GM21737 (cell line): ENCODE measurements around the gene BCAS3.
"Not testable (repeated sequence)": the region's sequence is repeated elsewhere in the genome, so short reads cannot be mapped to it uniquely, and the experiment has no call there.

ENCODE experiments used
- ATAC-seq: cut with Tn5 transposase; IDR thresholded peaks from one replicate; pipeline ENCODE4 v1.9.1; 2021; ENCODE audit warnings: mild to moderate bottlenecking, moderate library complexity; ENCODE audit not compliant: unreplicated experiment

The BCAS3 gene

DNA sequence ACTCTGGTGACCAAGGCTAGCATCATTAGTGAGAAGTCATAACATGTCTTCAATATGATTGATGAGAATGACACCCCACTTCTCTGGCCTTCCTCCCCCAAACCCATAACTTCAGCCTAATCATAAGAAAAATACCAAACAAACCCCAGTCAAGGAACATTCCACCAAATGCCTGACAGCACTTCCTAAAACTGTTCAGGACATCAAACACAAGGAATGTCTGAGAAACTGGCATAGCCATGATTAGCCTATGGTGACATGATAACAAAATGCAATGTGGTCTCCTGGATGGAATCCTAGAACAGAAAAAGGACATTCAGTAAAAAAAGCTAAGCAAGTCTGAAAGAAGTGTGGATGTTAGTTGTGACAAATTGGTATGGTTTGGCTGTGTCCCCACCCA, 749.9 kb downstream of the BCAS3 start:
- no peak for ATAC-seq

DNA sequence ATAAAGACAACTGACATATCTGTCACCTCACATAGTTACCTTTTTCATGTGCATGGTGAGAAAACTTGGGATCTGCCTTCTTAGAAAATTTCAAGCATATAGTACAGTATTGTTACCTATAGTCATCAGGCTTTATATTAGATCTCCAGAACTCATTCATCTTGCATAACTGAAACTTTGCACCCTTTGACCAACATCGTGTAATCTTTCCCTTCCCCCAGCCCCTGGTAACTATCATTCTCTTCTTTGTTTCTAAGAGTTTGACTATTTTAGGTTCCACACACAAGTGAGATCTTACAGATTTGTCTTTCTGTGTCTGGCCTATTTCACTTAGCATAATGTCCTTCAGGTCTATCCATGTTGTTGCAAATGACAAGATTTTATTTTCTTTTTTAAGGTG, 751.6 kb downstream of the BCAS3 start:
- no peak for ATAC-seq

- not testable (repeated sequence) for ATAC-seq
Observed at GRCh38 chr17:61429831-61430230, 752.2 kb downstream of the BCAS3 start.

DNA sequence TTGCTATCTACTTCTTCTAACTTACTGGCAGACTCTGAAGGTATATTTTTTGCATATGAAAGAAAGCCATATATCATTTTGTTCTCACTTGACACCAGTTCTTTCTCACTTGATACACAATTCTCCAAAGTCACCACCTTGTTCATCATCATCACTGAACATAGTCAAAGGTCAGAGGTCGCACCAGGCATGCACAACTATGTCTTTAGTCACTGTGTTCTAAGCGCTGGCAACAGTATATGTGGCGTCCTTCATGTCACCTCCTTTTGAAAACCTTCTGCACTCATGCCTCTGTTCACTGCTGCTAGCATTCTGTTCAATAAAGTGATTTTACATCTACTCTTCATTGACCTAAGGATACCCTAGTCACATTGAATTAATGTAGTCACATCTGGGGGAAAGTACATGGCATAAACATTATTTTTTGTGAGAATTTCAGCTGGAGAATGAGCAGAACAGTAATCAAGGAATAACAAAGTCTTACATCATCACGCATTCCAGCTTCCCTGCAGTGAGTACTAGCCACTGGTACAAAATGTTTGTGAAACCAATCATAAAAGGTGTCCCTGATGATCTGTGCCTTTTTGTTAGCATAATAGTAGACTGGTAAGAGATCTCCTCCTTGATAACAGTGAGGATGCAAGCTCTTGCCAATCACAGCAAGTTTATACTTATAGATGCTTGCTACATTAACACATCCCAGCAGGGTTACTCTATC, 754.1 kb downstream of the BCAS3 start:
- ATAC-seq, result no peak

GRCh38 chr17:61436273-61436672, 758.6 kb downstream of the BCAS3 start:
- ATAC-seq, result no peak

- no peak for ATAC-seq
Observed at GRCh38 chr17:61436995-61437704, 759.5 kb downstream of the BCAS3 start.

DNA sequence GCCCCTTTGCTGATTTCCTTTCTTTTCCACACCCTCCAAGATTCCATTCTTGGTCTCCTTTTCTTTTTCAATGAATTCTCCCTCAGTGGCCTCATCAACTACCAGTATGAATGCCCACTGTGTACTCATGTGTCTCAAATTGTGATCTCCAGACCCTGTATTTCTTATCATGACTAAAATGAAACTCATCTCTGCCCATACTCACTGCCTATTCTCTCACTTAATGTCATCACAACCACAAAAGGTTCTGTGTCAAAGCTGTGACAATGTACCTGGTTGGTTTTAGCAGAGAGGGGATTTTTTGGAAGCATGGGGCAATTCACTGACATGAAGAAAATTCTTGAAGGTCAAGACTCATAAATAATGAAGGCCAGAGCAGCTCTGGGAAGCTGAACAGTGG, 763.0 kb downstream of the BCAS3 start:
- ATAC-seq, result no peak

DNA sequence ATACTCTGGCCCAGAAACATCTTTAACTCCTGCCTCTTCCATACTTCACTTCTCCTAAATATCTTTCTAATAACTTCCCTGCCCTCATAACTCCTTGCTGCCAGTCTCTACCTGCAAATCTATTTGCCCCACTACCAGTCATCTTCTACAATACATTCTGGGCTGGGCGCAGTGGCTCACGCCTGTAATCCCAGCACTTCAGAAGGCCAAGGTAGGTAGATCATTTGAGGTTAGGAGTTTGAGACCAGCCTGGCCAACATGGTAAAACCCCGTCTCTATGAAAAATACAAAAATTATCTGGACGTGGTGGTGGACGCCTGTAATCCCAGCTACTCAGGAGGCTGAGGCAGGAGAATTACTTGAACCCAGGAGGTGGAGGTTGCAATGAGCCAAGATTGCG, 763.9 kb downstream of the BCAS3 start:
- not testable (repeated sequence) for ATAC-seq

DNA sequence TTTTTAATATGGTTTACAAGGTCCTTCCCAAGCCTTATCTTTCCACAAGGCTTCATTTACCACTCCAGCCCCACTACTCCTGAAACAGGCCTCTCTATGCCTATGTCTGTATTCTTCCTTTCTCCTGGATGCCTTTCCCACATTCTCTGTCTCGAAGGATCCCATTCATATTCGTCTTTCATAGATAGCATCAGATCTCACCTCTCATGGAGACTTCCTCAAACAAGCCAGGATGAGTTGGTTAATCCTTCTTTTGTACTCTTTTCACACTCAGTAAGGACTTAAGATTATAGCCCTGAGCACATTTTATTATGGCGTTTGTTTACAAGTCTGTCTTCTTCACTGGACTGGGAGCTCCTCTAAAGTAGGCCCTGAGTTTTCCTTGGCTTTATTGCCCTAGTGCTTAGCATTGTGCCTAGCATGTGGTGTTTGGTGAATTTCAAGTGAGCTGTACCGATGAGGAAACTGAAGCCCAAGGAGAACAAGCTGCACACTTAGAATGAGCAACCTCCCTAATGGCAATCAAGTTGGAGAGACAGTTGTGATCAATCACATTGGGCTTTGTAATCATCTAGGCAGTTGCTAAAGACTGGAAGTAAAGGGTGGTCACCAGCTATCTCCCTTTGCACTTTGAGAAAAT, 764.6 kb downstream of the BCAS3 start:
- no peak for ATAC-seq
